ENCODE data around the gene CBX8. TPM values are rescaled to one million over a fixed set of nuclear protein-coding genes. Genes with fewer than 3 reads are reported as not detected.

CBX8 gene
- total and polyA plus RNA-seq, 2 experiments from 2014 or later: 6.5 to 8.6 TPM

- no peak overlapping the region for H3K4me2 ChIP-seq
- no peaks in the 10 kb centered on the region for H3K36me3 ChIP-seq (replicated peaks; ENCODE audit: insufficient read depth, low read depth)
- no peak overlapping the region for H2AFZ ChIP-seq
- TF ChIP-seq CTCF (IDR thresholded peaks at IDR 0.05; ENCODE audit: poor library complexity) (no peak), EZH2 (IDR thresholded peaks at IDR 0.05; ENCODE audit: borderline replicate concordance) (no peak), EZH2phosphoT487 (IDR thresholded peaks at IDR 0.05; ENCODE audit: low read depth, severe bottlenecking, unreplicated experiment) (no peak)
- no peak overlapping the region for H3K27ac ChIP-seq
- H3K79me2 ChIP-seq: no peaks in the 10 kb centered on the region
- H3K4me3 ChIP-seq: no peak overlapping the region
- no peaks in the 10 kb centered on the region for H4K20me1 ChIP-seq (ENCODE audit: insufficient read depth, poor library complexity, severe bottlenecking)
- H3K9me2 ChIP-seq (replicated peaks; ENCODE audit: insufficient read depth): no peaks in the 10 kb centered on the region
- 57% methylated on average over 11 of the region's 11 CpGs for WGBS (ENCODE audit: low lambda C conversion rate, missing lambda C conversion rate)
- no peaks in the 10 kb centered on the region for H3K27me3 ChIP-seq
- no peaks in the 10 kb centered on the region for H3K9me3 ChIP-seq (ENCODE audit: low read depth)
- DNase-seq (ENCODE audit: low spot score): no peak
- no peaks in the 10 kb centered on the region for H3K4me1 ChIP-seq (ENCODE audit: insufficient read depth)
Measured at GRCh38 chr17:79826204-79826680, 29.4 kb upstream of the CBX8 start.

- H2AFZ ChIP-seq: no peak overlapping the region
- no peaks in the 10 kb centered on the region for H3K9me3 ChIP-seq (ENCODE audit: low read depth)
- no peaks in the 10 kb centered on the region for H3K27me3 ChIP-seq
- no peaks in the 10 kb centered on the region for H4K20me1 ChIP-seq (ENCODE audit: insufficient read depth, poor library complexity, severe bottlenecking)
- no peaks in the 10 kb centered on the region for H3K79me2 ChIP-seq
- no peak for DNase-seq (ENCODE audit: low spot score)
- H3K4me2 ChIP-seq: no peak overlapping the region
- no peaks in the 10 kb centered on the region for H3K9me2 ChIP-seq (replicated peaks; ENCODE audit: insufficient read depth)
- H3K36me3 ChIP-seq (replicated peaks; ENCODE audit: insufficient read depth, low read depth): no peaks in the 10 kb centered on the region
- no peak overlapping the region for H3K27ac ChIP-seq
- TF ChIP-seq CTCF (IDR thresholded peaks at IDR 0.05; ENCODE audit: poor library complexity) (no peak), EZH2 (IDR thresholded peaks at IDR 0.05; ENCODE audit: borderline replicate concordance) (no peak), EZH2phosphoT487 (IDR thresholded peaks at IDR 0.05; ENCODE audit: low read depth, severe bottlenecking, unreplicated experiment) (no peak)
- no peak overlapping the region for H3K4me3 ChIP-seq
- 89% methylated on average over 5 of the region's 5 CpGs for WGBS (ENCODE audit: low lambda C conversion rate, missing lambda C conversion rate)
- no peaks in the 10 kb centered on the region for H3K4me1 ChIP-seq (ENCODE audit: insufficient read depth)
Measured at GRCh38 chr17:79825580-79825921, 28.7 kb upstream of the CBX8 start.

DNA sequence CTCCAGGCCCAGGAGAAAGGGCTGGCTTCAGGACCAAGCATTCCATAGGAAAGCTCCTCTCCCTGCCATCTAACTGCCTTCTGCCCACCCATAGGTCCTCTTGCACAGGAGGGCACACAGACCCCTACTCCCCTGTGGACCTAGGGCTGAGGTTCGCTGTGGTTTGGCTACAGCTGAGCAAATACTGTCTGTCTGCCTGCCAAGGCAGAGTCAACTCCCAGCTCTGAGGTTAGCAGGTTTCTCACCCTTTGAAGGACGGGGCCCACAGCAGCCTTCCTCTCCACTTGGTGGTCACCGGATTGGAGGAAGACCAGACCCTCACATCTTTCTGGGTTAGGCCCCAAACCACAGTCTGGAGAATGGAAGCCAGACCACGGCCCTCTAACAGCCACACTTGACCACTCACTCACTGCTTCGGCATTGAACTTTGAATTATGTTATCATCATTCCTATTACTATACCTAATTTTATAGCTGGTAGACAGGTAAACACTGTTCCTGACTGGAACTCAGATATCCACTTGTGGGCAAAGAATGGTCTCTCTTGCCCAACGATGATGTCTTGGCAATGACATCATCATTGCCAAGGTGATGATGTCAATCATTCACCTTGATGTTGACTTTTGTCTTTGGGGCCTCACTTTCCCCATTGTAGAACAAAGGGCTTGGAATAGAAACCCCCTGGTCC is 28.2 kb upstream of the CBX8 start:
- H3K36me3 ChIP-seq (replicated peaks; ENCODE audit: insufficient read depth, low read depth): no peaks in the 10 kb centered on the region
- no peak for DNase-seq (ENCODE audit: low spot score)
- H3K79me2 ChIP-seq: no peaks in the 10 kb centered on the region
- H3K9me2 ChIP-seq (replicated peaks; ENCODE audit: insufficient read depth): no peaks in the 10 kb centered on the region
- TF ChIP-seq EZH2 (IDR thresholded peaks at IDR 0.05; ENCODE audit: borderline replicate concordance) (no peak), CTCF (IDR thresholded peaks at IDR 0.05; ENCODE audit: poor library complexity) (no peak)
- 80% methylated on average over 6 of the region's 6 CpGs for WGBS (ENCODE audit: low lambda C conversion rate, missing lambda C conversion rate)
- H3K9me3 ChIP-seq (ENCODE audit: low read depth): no peaks in the 10 kb centered on the region
- no peak overlapping the region for H3K4me3 ChIP-seq
- H3K27me3 ChIP-seq: peaks cover 3% of the 10 kb centered on the region
- no peak overlapping the region for H3K4me2 ChIP-seq
- no peak overlapping the region for H2AFZ ChIP-seq
- no peaks in the 10 kb centered on the region for H3K4me1 ChIP-seq (ENCODE audit: insufficient read depth)
- no peak overlapping the region for H3K27ac ChIP-seq
- H4K20me1 ChIP-seq (ENCODE audit: insufficient read depth, poor library complexity, severe bottlenecking): no peaks in the 10 kb centered on the region
